OCI-LY7 (cell line): ENCODE measurements around the gene PSMC3. TPM values are rescaled to one million over a fixed set of nuclear protein-coding genes. Genes with fewer than 3 reads are reported as not detected.

Experiments
- BruUV-seq: library from RNA; stranded (reverse); fragments of 400-500 nt; replicated peaks from 2 replicates; lab custom pipeline; 2021; lab: Mats Ljungman, UMichigan
- CTCF ChIA-PET: fragments of 300-600 bp; sonication (Branson Sonifier 250); formaldehyde crosslinking; loops from one replicate; lab custom pipeline; 2022; ENCODE audit warnings: antibody characterized with exemption; ENCODE audit not compliant: unreplicated experiment; lab: Charles Lee
- POLR2A ChIA-PET: fragments of 300-600 bp; sonication (Branson Sonifier 250); formaldehyde crosslinking; loops from one replicate; lab custom pipeline; 2022; ENCODE audit warnings: antibody characterized with exemption; lab: Charles Lee
- DNase-seq: peaks from one replicate; pipeline ENCODE4 v3.0.0-alpha.2; 2015; ENCODE audit warnings: low spot score
- H2AFZ ChIP-seq: fragments of 200-600 bp; sonication (generic), shearing (Covaris generic); 2 replicates; pipeline ENCODE4 v1.6.1; 2014; ENCODE audit warnings: mild to moderate bottlenecking, antibody characterized with exemption, low read length, moderate library complexity
- H3K27ac ChIP-seq: fragments of 200-600 bp; sonication (generic); 2 replicates; pipeline ENCODE4 v1.5.1; 2014; ENCODE audit warnings: mixed run types, low read depth, mild to moderate bottlenecking, moderate library complexity, low read length, inconsistent platforms; ENCODE audit not compliant: poor library complexity, severe bottlenecking
- H3K36me3 ChIP-seq: fragments of 200-600 bp; sonication (generic); 2 replicates; pipeline ENCODE4 v1.6.1; 2014; ENCODE audit warnings: mild to moderate bottlenecking, antibody characterized with exemption, low read length, moderate library complexity, mixed read lengths; ENCODE audit not compliant: insufficient read depth
- H3K4me1 ChIP-seq: fragments of 200-600 bp; sonication (generic); 2 replicates; pipeline ENCODE4 v1.5.1; 2014; ENCODE audit warnings: mild to moderate bottlenecking, low read length; ENCODE audit not compliant: insufficient read depth, poor library complexity, severe bottlenecking
- H3K4me2 ChIP-seq: fragments of 200-600 bp; sonication (generic); 2 replicates; pipeline ENCODE4 v1.6.1; 2014; ENCODE audit warnings: mild to moderate bottlenecking, low read length
- H3K4me3 ChIP-seq: fragments of 200-600 bp; sonication (generic); 2 replicates; pipeline ENCODE4 v1.5.1; 2014; ENCODE audit warnings: mild to moderate bottlenecking, low read depth, low read length; ENCODE audit not compliant: poor library complexity, severe bottlenecking
- H3K79me2 ChIP-seq: fragments of 200-600 bp; sonication (generic); 2 replicates; pipeline ENCODE4 v1.6.1; 2016; ENCODE audit warnings: low read depth, mild to moderate bottlenecking, low read length, moderate library complexity, mixed read lengths; ENCODE audit not compliant: insufficient read depth
- H3K9me2 ChIP-seq: fragments of 200-600 bp; sonication (generic); 2 replicates; pipeline ENCODE4 v1.6.1; 2016; ENCODE audit warnings: mild to moderate bottlenecking, low read length, mixed read lengths; ENCODE audit not compliant: insufficient read depth
- H3K9me3 ChIP-seq: fragments of 200-600 bp; sonication (generic); 2 replicates; pipeline ENCODE4 v1.6.1; 2014; ENCODE audit warnings: mild to moderate bottlenecking, mixed run types, low read length, mixed read lengths
- H4K20me1 ChIP-seq: fragments of 200-600 bp; sonication (generic); 2 replicates; pipeline ENCODE4 v1.6.1; 2014; ENCODE audit warnings: mild to moderate bottlenecking, antibody characterized with exemption, low read length, moderate library complexity, mixed read lengths; ENCODE audit not compliant: insufficient read depth
- CTCF ChIP-seq: fragments of 200-600 bp; sonication (generic); conservative IDR thresholded peaks from 2 replicates; pipeline ENCODE4 v1.5.1; 2014; ENCODE audit warnings: mild to moderate bottlenecking, antibody characterized with exemption, low read length, moderate library complexity, mixed read lengths
- EZH2phosphoT487 ChIP-seq: fragments of 200-600 bp; sonication (generic); IDR thresholded peaks from 2 replicates; pipeline ENCODE4 v1.6.1; 2018; ENCODE audit warnings: low read depth, borderline replicate concordance, mild to moderate bottlenecking, mixed run types, antibody characterized with exemption, low read length, moderate library complexity, mixed read lengths
- intact Hi-C: fragments of 100-400 bp; cut with micrococcal nuclease; formaldehyde crosslinking; loops from one replicate; pipeline ENCODE4 v1.10.0; 2022; ENCODE audit not compliant: unreplicated experiment
- total RNA-seq, 2 experiments: library from RNA; depleted of rRNA in 1 of 2; stranded (reverse); fragments of >200 nt in 1 of 2; shearing (Covaris generic) in 1 of 2; gene quantifications; 2 replicates each; pipeline ENCODE4 v1.2.3, GENCODE V29; 2014 to 2022

The PSMC3 gene
- total RNA-seq, 2 experiments from 2014 or later: 122 to 144 TPM

- intact Hi-C loops: no loop called here
- BruUV-seq: no TSS peak
- no peak for DNase-seq
- H3K27ac ChIP-seq: no peak overlapping the region
- ChIA-PET CTCF (no interaction called here), POLR2A (interaction anchor here (0.6 to 1.2 kb wide), 3 partner anchors 10 to 188 kb away, joined by 3 to 8 read pairs (median 3); partner anchors contain the start of gene SPI1)
- no peaks in the 10 kb centered on the region for H3K79me2 ChIP-seq
- peaks cover 12% of the 10 kb centered on the region for H3K4me1 ChIP-seq
- H3K9me3 ChIP-seq: no peaks in the 10 kb centered on the region
- TF ChIP-seq EZH2phosphoT487 (no peak), CTCF (no peak)
- H3K4me2 ChIP-seq: no peak overlapping the region
- H3K36me3 ChIP-seq: no peaks in the 10 kb centered on the region
- no peaks in the 10 kb centered on the region for H3K9me2 ChIP-seq
- no peak overlapping the region for H2AFZ ChIP-seq
- no peaks in the 10 kb centered on the region for H4K20me1 ChIP-seq
- H3K4me3 ChIP-seq: no peak overlapping the region
Observed at GRCh38 chr11:47387944-47388696, 38.1 kb downstream of the PSMC3 start.

GRCh38 chr11:47384498-47384897 lies 41.7 kb downstream of the PSMC3 start:
- ChIA-PET CTCF (no interaction called here), POLR2A (no interaction called here)
- Histone ChIP-seq H2AFZ (no peak overlapping the region), H4K20me1 (no peaks in the 10 kb centered on the region), H3K9me3 (no peaks in the 10 kb centered on the region), H3K9me2 (no peaks in the 10 kb centered on the region), H3K4me1 (peaks cover 3% of the 10 kb centered on the region), H3K27ac (no peak overlapping the region), H3K79me2 (no peaks in the 10 kb centered on the region), H3K4me3 (no peak overlapping the region), H3K36me3 (no peaks in the 10 kb centered on the region), H3K4me2 (no peak overlapping the region)
- BruUV-seq: no TSS peak
- intact Hi-C loops: no loop called here
- DNase-seq: no peak
- TF ChIP-seq EZH2phosphoT487 (no peak), CTCF (no peak)

- Histone ChIP-seq H3K9me2 (no peaks in the 10 kb centered on the region), H3K27ac (no peak overlapping the region), H3K4me1 (peaks cover 13% of the 10 kb centered on the region), H3K79me2 (peaks cover 3% of the 10 kb centered on the region; the same call in 1 of the 2 replicates), H4K20me1 (no peaks in the 10 kb centered on the region), H3K9me3 (no peaks in the 10 kb centered on the region), H3K4me2 (no peak overlapping the region), H3K36me3 (no peaks in the 10 kb centered on the region), H2AFZ (no peak overlapping the region), H3K4me3 (no peak overlapping the region)
- CTCF ChIA-PET: no interaction called here
- DNase-seq: no peak
- no TSS peak for BruUV-seq
- TF ChIP-seq CTCF (no peak), EZH2phosphoT487 (no peak)
- intact Hi-C loops: no loop called here
- POLR2A ChIA-PET: no interaction called here
Observed at GRCh38 chr11:47383071-47383470, 43.2 kb downstream of the PSMC3 start.
